HepG2 (cell line): ENCODE data around the gene LATS2. TPM values are rescaled to one million over a fixed set of nuclear protein-coding genes. Genes with fewer than 3 reads are reported as not detected.

Source experiments
- AGO2 ChIP-seq: fragments of 200-400 bp; formaldehyde crosslinking; optimal IDR thresholded peaks from 2 replicates; pipeline ENCODE3; 2017; ENCODE audit warnings: mild to moderate bottlenecking, low read depth, low read length, moderate library complexity
- E2F1 ChIP-seq: sonication (generic); formaldehyde crosslinking; IDR thresholded peaks from 2 replicates; pipeline ENCODE4 v1.5.0; 2020; ENCODE audit warnings: missing genetic modification reagents
- GLMP ChIP-seq: sonication (generic); formaldehyde crosslinking; IDR thresholded peaks from 2 replicates; pipeline ENCODE4 v1.9.0; 2021; ENCODE audit warnings: missing genetic modification reagents, mild to moderate bottlenecking, borderline replicate concordance
- KDM2A ChIP-seq: sonication (generic); formaldehyde crosslinking; IDR thresholded peaks from 2 replicates; pipeline ENCODE4 v1.4.0; 2020; ENCODE audit warnings: low read depth, missing genetic modification reagents, borderline replicate concordance
- KDM3A ChIP-seq: IDR thresholded peaks from 2 replicates; pipeline ENCODE4 v1.6.1; 2018; ENCODE audit warnings: low read depth, missing compliant biosample characterization
- KMT2A ChIP-seq: sonication (generic); formaldehyde crosslinking; IDR thresholded peaks from 2 replicates; pipeline ENCODE4 v1.4.0; 2020; ENCODE audit warnings: missing genetic modification reagents
- LCORL ChIP-seq, 2 experiments: fragments of 450-650 bp in 1 of 2; sonication (generic) in 1 of 2; formaldehyde crosslinking in 1 of 2; IDR thresholded peaks; 2 replicates each; pipeline versions ENCODE4 v1.5.0 to v1.6.1; 2017 to 2020; ENCODE audit warnings: antibody characterized with exemption in 1 of 2, missing genetic modification reagents in 1 of 2
- NFRKB ChIP-seq: fragments of 450-650 bp; IDR thresholded peaks from 2 replicates; pipeline ENCODE4 v1.6.1; 2017
- RAD21 ChIP-seq: fragments of 450-650 bp; formaldehyde crosslinking; IDR thresholded peaks from 2 replicates; pipeline ENCODE4 v1.5.0; 2020; ENCODE audit warnings: mild to moderate bottlenecking
- REPIN1 ChIP-seq: sonication (generic); formaldehyde crosslinking; IDR thresholded peaks from 2 replicates; pipeline ENCODE4 v1.8.0; 2022; ENCODE audit warnings: missing genetic modification reagents, low read depth, mild to moderate bottlenecking, borderline replicate concordance
- SP2 ChIP-seq: sonication (generic); formaldehyde crosslinking; IDR thresholded peaks from 2 replicates; pipeline ENCODE4 v1.5.1; 2020; ENCODE audit warnings: mild to moderate bottlenecking, missing genetic modification reagents
- STAG1 ChIP-seq: sonication (generic); formaldehyde crosslinking; IDR thresholded peaks from 2 replicates; pipeline ENCODE4 v1.4.0; 2020; ENCODE audit warnings: missing genetic modification reagents
- TFDP1 ChIP-seq: IDR thresholded peaks from 2 replicates; pipeline ENCODE4 v1.6.1; 2016; ENCODE audit warnings: missing compliant biosample characterization, missing genetic modification reagents, borderline replicate concordance
- ZFX ChIP-seq: sonication (generic); formaldehyde crosslinking; IDR thresholded peaks from 2 replicates; pipeline ENCODE4 v1.4.0; 2020; ENCODE audit warnings: mild to moderate bottlenecking, low read depth, missing genetic modification reagents, moderate library complexity
- ZNF142 ChIP-seq: sonication (generic); formaldehyde crosslinking; IDR thresholded peaks from 2 replicates; pipeline ENCODE4 v1.4.0; 2020; ENCODE audit warnings: missing genetic modification reagents
- ZNF143 ChIP-seq: sonication (generic); formaldehyde crosslinking; IDR thresholded peaks from 2 replicates; pipeline ENCODE4 v1.4.0; 2020; ENCODE audit warnings: missing genetic modification reagents
- ZNF263 ChIP-seq: sonication (generic); formaldehyde crosslinking; IDR thresholded peaks from 2 replicates; pipeline ENCODE4 v1.4.0; 2020; ENCODE audit warnings: missing genetic modification reagents
- ZNF335 ChIP-seq: sonication (generic); formaldehyde crosslinking; IDR thresholded peaks from 2 replicates; pipeline ENCODE4 v1.4.0; 2020; ENCODE audit warnings: missing genetic modification reagents
- polyA plus RNA-seq, 8 experiments: library from polyadenylated mRNA; depleted of rRNA in 3 of 8; stranded (reverse) in 7 of 8; unstranded in 1 of 8; fragments of >200 nt; fragmentation: Illumina TruSeq in 4 of 8; extraction: Trizol in 4 of 8; gene quantifications; 2 replicates each; pipeline versions ENCODE4 v1.2.1 to v1.2.3, GENCODE V29; 2011 to 2016; ENCODE audit warnings: low read depth in 4 of 8, missing spikeins in 1 of 8, mixed read lengths in 1 of 8; ENCODE audit not compliant: insufficient read depth in 1 of 8
- total RNA-seq, 5 experiments: library from RNA; depleted of rRNA; stranded (reverse); fragments of >200 nt; fragmentation: Illumina TruSeq; extraction: Trizol; gene quantifications; 2 replicates each; pipeline ENCODE4 v1.2.3, GENCODE V29; 2016; ENCODE audit warnings: low read depth in 1 of 5

LATS2 gene
- total and polyA plus RNA-seq, 2 of the 13 experiments (the other 11 are each of a cell fraction or from before 2014, with no cell fraction given) = 7.3 to 8.5 TPM

DNA sequence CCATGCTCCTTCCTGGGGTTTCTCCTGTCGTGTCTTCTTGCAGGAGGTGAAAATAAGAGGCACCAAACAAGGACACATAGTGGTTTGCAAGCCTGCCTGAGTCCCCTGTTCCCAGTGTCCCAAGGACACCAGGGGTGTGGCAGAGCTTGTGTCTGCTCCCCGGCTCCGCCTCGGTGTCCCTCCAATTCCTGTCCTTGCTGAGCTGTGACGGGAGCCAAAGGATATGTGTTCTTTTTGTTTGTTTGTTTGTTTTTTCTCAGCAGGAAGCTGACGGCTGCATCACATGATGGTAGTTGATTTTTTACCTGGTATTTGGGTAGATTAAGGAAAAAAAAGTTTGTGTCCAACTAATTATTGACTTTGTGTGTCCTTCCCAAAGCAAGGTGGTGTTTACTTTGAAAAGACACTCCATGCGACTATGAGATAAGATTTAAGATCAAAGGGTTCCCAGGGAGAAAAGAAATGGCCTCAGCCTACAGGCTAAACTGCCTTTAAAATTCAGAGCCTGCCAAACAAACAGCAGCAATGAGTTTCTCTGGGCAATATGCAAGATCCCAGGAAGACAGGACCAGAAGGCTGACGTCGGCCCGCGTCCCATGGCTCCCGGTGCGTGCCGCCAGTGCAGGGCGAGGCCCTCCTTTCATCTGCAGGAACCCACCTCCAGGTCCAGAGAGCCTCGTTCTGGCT, 108.0 kb downstream of the LATS2 start (continued):
- no peak for TF ChIP-seq GLMP (CRISPR knock-in tag)
- TF ChIP-seq E2F1 (CRISPR knock-in tag) = no peak
- no peak for TF ChIP-seq ZNF263
- peak; percentile 43; the same call in 1 of the 2 replicates for TF ChIP-seq ZNF335 (CRISPR knock-in tag)
- no peak for TF ChIP-seq ZNF143 (CRISPR knock-in tag)
- no peak for TF ChIP-seq ZNF142 (CRISPR knock-in tag)
- no peak for TF ChIP-seq NFRKB
- TF ChIP-seq RAD21 (CRISPR knock-in tag) = no peak
- TF ChIP-seq SP2 (CRISPR knock-in tag) = no peak
- TF ChIP-seq KDM2A = no peak
- TF ChIP-seq AGO2 = no peak
- TF ChIP-seq REPIN1 (CRISPR knock-in tag) = peak; percentile 66; the same call in 1 of the 2 replicates
- no peak for TF ChIP-seq KMT2A (CRISPR knock-in tag)
- 0 out of 2 replicates have a peak, but pooled peaks have one; percentile 3 for TF ChIP-seq ZFX (CRISPR knock-in tag)
- TF ChIP-seq STAG1 (CRISPR knock-in tag) = no peak
- TF ChIP-seq TFDP1 (CRISPR knock-in tag) = no peak
- peak; percentile 27; the same call in 1 of the 2 replicates for TF ChIP-seq KDM3A (CRISPR knock-in tag)
- TF ChIP-seq LCORL (IDR thresholded peaks at IDR 0.05) = peak; percentile 67
- peak; percentile 85 for TF ChIP-seq LCORL (CRISPR knock-in tag; IDR thresholded peaks at IDR 0.05)
